Gastroesophageal sphincter (tissue), 3 donors: ENCODE data around the gene MTNR1A.

Experiments used
- CTCF ChIP-seq, 4 experiments: fragments of 200-600 bp in 2 of 4; fragments of 450-650 bp in 2 of 4; sonication (generic) in 1 of 4; IDR thresholded peaks; one replicate each; pipeline ENCODE4 v1.5.1; 2017 to 2019; ENCODE audit warnings: antibody characterized with exemption in 4 of 4, mild to moderate bottlenecking in 2 of 4, moderate library complexity in 2 of 4
- EP300 ChIP-seq: sonication (generic); formaldehyde crosslinking; IDR thresholded peaks from one replicate; pipeline ENCODE4 v1.6.1; 2017; ENCODE audit warnings: antibody characterized with exemption, mild to moderate bottlenecking
- POLR2A ChIP-seq, 2 donors: fragments of 450-650 bp; IDR thresholded peaks; one replicate each; pipeline ENCODE4 v1.6.1; 2017; ENCODE audit warnings: antibody characterized with exemption in 2 of 2, mild to moderate bottlenecking in 2 of 2, moderate library complexity in 1 of 2
- POLR2AphosphoS5 ChIP-seq: sonication (generic); formaldehyde crosslinking; IDR thresholded peaks from one replicate; pipeline ENCODE4 v1.6.1; 2017; ENCODE audit warnings: antibody characterized with exemption

GRCh38 chr4:186485150-186485549, 70.2 kb downstream of the MTNR1A start:
- TF ChIP-seq CTCF (IDR thresholded peaks at IDR 0.05) (no peak), POLR2AphosphoS5 (no peak), EP300 (no peak), POLR2A (IDR thresholded peaks at IDR 0.05) (no peak)
